HG03571 (cell line): ENCODE results near the gene TOMM6.
"Not testable (repeated sequence)": the region's sequence is repeated elsewhere in the genome, so short reads cannot be mapped to it uniquely, and the experiment has no call there.

ENCODE experiments used
- ATAC-seq: cut with Tn5 transposase; IDR thresholded peaks from one replicate; pipeline ENCODE4 v1.9.1; 2021; ENCODE audit not compliant: unreplicated experiment

The TOMM6 gene

DNA sequence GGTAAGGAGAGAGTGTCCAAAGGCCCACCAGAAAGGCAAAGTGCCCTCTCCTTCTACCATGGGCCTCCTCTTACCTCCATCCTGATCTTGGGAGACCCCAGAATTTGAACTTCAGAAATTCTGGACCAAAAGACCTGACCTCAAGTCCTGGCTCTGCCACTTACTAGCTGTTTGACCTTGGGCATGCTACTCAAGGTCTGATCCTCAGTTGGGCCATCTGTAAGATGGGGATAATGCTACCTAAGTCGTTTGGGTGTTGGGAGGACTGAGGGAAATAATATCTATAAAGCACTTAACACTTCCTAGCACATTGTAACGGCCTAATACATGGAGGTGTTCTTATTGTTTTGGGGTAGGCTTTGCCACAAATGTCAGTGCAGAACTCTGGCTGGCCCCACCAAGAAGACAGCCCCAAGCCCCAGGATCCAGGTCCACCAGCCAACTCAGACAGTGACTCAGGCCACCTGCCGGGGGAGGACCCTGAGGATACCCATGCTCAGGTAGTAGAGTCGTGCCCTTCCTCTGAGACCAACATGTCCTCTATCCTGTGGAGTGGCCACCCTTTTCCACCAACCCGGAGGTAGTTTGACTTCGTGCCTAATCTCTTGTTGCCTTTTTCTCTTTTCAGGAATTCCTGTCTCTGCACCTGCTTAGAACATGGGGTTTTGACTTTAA lies 4.3 kb upstream of the TOMM6 start:
- ATAC-seq = no peak

- ATAC-seq = no peak
Measured at GRCh38 chr6:41784581-41785171, 2.8 kb upstream of the TOMM6 start.

DNA sequence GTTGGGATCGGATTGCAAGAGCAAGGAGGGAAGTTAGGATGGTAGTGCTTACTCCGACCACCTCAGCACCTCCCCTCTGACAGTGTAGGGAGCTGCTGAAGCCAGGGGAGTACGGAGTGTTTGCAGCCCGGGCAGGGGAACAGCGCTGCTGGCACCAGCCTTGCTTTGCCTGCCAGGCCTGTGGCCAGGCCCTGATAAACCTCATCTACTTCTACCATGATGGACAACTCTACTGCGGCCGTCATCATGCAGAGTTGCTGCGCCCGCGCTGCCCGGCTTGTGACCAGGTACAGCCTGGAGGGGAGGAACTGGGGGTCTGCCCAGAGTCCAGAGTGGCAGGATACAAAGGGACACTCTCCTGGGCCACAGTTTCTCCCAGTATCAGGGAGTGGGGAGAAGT lies 2.2 kb upstream of the TOMM6 start:
- no peak for ATAC-seq

- ATAC-seq = no peak
Measured at GRCh38 chr6:41785689-41786450, 1.6 kb upstream of the TOMM6 start.

- peak; percentile 53 for ATAC-seq
Measured at GRCh38 chr6:41786451-41787218, 859 bp upstream of the TOMM6 start.

- no peak for ATAC-seq
Measured at GRCh38 chr6:41789390-41789724, 1.9 kb downstream of the TOMM6 start.

DNA sequence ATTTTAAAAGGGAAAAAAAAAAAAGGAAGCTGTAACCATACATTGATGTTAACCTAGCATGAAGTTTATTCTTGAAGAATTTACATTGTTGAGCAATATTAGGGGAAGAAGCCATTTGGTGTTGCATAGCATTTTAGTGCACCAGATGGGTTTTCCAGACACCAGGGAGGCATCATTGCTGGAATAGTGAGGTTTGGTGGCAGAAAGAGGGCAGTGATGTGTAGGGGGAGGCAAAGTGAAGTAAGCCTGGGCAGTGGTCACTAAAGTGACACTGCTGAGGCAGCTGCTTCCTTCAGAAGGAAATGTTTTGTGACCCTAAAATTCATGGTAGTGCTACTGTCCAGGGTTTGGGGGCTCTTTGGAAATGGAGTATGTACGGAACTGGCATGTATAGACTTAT lies 2.6 kb downstream of the TOMM6 start:
- ATAC-seq = no peak

GRCh38 chr6:41791305-41791704 lies 3.8 kb downstream of the TOMM6 start:
- no peak for ATAC-seq

GRCh38 chr6:41791984-41792383 lies 4.5 kb downstream of the TOMM6 start:
- ATAC-seq = no peak

DNA sequence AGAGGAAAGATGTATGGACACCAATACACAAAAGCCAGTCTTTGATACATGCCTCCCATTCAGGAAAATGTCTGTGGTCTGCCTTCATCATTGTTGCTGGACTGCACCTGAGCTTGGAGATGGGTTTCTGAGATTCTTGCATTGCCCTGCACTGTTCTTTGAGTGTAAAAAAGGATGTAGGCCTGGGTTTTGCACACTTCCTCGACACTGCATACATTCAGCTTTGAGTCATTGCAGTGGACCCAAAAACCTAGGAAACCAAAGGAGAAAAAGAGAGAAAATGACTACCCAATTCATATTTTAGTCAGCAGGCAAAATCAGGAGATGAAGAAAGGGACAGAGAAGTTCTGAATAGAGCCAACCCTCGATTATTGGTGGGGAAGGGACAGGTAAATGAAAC lies 9.0 kb downstream of the TOMM6 start:
- no peak for ATAC-seq

GRCh38 chr6:41798901-41799558 lies 11.5 kb downstream of the TOMM6 start:
- ATAC-seq = no peak

DNA sequence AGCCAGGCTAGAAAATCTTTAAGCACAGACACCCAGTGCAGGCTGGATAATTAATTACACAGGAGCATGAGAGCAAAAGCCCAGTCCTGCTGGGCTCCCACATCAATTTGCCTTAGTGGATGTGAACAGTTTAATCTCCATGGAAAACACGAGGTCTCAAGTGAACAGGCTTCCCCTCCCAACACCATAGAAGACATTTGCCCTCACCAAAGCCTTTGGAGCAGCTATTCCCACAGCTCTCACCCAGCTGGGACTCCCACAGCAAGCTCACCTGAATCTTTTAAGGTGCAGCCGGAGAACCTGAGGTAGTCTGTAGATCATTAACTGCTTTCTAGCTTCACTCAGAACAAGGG lies 12.0 kb downstream of the TOMM6 start:
- ATAC-seq = no peak

DNA sequence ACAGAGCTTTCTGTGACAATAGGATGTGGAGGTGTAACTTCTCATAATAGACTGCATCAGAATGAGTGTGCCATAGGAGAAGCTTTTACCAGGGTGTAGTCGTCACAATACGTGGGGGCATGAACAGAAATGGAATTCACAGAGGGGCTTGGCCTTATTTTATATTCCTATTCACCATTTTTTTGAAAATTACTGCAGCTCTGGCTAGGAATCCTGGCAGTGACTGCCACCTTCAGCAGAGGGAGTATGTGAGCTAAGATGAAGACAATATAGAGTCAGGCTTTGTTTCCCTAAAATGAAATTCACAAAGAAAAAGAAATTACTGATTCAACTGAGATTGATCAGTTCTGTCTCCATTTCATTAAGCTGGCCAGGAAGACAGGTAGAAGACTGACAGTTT lies 13.9 kb downstream of the TOMM6 start:
- ATAC-seq = no peak

GRCh38 chr6:41805830-41806774 lies 18.6 kb downstream of the TOMM6 start:
- ATAC-seq = no peak

DNA sequence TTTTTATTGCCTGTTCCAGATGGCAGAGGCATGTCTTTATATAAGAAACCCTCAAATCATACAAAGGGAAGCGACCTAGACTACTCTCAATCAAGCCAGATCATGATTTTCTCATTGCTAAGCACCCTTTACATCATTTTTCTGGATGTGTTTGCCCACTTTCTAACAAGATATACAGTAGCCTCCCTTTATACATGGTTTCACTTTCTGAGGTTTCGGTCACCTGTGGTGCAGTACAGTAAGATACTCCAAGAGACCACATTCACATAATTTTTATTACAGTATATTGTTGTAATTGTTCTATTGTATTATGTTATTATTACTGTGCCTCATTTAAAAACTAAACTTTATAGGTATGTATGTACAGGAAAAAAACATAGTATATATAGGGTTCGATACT lies 23.6 kb downstream of the TOMM6 start:
- no peak for ATAC-seq

DNA sequence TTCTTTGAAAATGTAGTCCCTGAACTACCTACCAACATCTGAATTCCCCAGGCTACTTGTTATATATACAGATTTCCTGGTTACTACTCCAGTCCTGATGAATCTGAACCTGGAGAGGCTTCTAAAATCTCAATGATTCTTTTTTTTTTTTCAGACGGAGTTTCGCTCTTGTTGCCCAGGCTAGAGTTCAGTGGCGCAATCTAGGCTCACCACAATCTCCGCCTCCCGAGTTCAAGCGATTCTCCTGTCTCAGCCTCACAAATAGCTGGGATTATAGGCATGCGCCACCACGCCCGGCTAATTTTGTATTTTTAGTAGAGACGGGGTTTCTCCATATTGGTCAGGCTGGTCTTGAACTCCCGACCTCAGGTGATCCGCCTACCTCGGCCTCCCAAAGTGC lies 24.5 kb downstream of the TOMM6 start:
- not testable (repeated sequence) for ATAC-seq

DNA sequence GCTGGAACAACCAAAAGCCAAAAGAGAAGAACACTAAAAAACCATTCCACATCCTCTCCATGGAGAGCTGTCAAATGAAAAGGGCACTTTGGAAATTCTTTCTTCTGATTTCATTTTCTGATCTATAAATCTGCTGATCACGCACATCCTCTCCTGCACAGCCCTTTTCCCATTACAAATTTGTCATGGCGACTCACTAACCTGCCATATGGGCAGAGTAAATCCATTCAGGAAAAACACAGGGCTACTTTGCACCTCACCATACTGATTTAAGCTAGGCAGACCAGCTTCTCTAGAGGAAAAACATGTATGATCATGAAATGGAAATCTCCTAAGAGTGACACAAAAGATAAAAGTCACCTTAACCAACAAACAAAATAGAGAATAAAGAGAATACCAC lies 26.0 kb downstream of the TOMM6 start:
- ATAC-seq = no peak

DNA sequence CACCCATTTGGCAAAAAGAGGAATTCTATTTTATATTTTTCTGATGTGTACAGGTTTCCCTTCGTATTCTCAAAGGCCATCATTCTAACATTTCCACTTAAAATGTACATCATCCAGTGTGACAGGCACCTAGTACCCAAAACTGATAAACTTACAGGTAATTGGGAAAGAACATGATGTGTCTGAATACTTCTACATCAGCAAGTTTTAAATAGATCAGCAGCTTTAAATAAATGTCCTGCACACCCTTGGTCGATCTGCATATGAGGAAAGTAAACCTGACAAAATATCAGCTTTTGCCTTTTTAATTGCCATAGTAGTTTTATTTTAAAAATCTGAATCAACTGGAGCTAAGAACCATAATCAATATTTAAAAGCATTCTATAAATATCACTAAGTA lies 26.5 kb downstream of the TOMM6 start:
- ATAC-seq = no peak

GRCh38 chr6:41814629-41815028 lies 27.1 kb downstream of the TOMM6 start:
- ATAC-seq = no peak

- ATAC-seq = no peak
Measured at GRCh38 chr6:41815587-41815986, 28.1 kb downstream of the TOMM6 start.
